ENCODE data around the gene FAM47E.
"Not testable (repeated sequence)": the region's sequence is repeated elsewhere in the genome, so short reads cannot be mapped to it uniquely, and the experiment has no call there.

Gene FAM47E

DNA sequence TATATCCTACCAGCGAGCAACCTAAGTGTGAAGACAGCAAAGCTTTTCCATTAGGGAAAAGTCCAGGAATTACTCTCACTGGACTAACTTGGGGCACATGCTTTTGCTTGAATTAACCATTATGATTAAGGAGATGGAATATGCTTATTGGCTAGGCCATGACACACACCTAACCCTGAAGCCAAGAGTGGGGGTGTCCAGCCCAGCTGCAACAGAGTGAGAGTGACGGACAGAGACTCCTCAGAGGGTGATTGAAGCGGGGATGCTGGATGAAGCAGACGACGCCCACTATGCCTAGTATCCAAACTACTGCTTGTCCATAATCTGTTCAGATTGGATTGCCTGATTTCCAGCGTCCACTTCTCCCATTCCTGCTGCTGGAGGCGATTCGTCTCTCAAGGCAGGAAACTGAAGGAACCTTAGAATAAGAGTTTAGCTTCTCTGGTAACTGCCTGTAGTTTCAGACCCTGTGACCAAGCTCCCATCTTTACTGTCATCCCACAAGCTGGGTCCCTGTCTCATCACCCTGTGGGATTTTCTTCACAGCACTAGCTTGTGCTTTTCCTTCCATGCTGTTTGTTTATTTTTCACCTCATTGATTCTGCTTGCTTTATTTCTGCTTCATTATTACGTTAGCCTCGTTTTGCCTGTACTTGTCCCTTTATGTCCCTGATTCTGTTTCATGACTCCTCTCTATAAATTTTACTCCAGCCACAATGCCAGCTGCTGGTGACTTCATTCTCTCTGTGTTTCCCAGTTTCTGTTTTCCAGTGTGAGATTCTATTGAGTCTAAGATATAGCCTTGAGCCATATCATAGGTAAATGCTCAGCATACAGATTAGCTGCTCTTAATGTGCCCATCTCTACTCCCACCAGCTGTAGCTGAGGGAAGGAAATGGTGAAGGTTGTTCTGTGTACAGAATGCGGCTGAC, 19.0 kb downstream of the FAM47E start:
- no peak for DNase-seq (ENCODE audit: low read depth)

DNA sequence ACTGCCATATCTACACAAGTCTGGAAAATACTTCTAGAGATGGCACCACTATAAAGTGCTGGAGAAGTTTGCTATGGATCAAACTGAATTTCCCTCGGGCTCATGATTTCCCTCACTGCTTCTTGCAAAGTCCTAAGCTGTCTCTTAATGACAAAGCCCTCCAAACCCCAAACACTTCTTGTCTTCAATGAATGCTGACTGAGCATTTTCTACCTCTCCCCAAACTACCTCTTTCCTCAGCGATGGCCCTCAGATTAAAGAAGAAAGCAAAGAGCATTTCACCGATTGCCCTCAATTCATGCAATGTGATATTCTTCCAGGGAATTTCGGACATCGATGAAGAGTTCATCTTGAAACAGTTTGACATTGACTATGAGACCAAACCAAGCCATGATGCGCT, 19.7 kb downstream of the FAM47E start:
- no peak for DNase-seq (ENCODE audit: low read depth)

GRCh38 chr4:76272073-76272472, 20.6 kb downstream of the FAM47E start:
- no peak for DNase-seq (ENCODE audit: low read depth)

DNA sequence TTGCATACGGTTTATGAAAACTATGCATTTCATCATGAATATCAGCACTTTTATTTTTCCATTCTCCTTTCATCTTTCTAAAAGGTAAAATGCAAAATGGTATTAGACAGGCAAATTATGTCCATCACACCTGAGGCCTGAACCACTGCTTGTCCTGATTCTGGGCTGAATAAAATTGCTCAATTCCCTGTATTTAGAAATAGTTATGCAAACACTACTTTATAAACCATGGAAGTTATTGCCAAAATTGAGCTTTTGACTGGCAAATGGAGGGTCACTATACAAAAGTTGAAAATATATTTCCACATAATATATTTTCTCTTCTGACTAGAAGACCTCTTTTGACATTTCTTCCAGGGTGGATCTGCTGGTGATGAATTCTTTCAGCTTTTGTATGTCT, 21.1 kb downstream of the FAM47E start:
- no peak for DNase-seq (ENCODE audit: low read depth)

GRCh38 chr4:76272999-76273398, 21.5 kb downstream of the FAM47E start:
- DNase-seq (ENCODE audit: low read depth): no peak

DNA sequence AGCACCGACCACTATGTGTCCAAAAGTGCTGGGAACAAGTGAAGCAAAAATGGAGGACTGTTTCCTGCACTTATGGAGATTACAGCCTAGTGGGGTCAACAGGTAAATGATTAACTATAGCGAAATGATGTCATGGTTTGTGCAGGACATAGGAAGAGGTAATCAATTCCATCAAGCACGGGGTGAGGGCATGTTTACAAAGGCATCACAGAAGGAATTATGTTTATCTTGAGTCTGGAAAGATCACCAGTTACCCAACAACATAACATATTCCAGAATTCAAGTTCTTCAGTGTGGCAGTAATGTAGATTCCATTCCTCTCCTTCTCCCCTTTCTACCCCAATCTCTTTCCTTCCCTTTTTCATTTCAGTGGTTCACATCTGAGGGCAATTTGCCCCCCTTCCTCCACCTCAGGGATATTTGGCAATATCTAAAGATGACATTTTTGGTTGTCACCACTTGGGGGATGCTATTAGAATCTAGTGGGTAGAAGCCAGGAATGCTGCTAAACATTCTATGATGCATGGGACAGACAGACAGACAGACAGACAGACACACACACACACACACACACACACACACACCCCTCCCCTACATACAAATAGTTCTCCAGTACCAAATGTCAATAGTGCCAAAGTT, 24.1 kb downstream of the FAM47E start:
- no peak for DNase-seq (ENCODE audit: low read depth)

DNA sequence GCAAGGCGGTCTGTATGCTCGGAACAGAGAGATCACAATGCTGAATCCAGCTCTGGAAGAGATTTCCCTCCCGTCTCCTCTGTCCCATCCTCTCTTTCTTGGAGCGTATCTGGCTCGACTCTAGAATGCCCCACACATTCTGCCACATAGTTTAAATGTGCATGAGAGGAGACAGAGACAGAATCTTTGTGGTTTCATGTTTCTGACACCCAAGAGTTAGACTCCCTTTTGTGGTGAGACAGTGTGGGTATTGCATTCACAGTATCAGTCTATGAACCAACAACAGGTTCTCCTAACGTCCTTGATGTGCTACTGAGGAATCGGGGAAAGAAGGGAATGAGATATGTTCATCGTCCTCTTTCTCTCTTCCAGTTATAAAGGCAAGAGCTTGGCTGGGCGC, 25.3 kb downstream of the FAM47E start:
- DNase-seq (ENCODE audit: low read depth): no peak

DNA sequence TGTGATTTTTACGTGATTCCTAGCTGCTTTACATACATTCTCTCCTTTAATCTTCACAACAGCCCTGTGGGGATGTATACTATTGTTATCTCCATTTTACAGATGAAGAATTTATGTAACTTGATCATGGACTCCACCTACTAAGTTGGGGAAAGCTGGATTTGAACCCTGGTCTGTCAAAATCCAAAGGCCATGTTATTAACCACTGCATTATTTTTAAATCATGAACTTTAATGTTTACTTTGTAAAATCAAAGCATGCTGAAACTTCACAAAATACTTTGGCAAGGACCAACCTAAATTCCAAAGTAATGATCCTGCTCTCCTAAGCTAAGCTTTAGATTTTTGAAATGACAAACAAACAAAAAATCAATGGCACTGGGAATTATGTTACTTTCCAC, 26.1 kb downstream of the FAM47E start:
- no peak for DNase-seq (ENCODE audit: low read depth)

DNA sequence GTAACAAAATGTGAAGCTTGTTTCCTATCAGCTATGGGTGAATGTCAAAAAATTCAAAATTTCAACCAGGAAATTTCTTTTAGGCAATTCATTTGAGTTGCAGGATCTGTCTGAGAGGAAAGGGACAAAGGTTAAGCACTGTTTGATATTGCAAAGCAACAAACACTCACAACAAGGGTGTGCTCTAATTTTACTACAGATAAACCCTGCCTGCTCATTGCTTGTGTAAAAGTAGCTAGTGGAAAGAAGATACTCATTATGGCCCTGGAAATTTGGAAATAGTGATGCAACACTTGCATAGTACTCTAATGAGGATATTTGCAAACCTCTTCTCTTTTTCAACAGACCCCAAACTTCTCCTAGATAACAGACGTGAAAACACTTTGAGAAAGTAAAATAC, 27.1 kb downstream of the FAM47E start:
- DNase-seq (ENCODE audit: low read depth): no peak

- DNase-seq (ENCODE audit: low read depth): no peak
Measured at GRCh38 chr4:76279462-76279861, 27.9 kb downstream of the FAM47E start.

DNA sequence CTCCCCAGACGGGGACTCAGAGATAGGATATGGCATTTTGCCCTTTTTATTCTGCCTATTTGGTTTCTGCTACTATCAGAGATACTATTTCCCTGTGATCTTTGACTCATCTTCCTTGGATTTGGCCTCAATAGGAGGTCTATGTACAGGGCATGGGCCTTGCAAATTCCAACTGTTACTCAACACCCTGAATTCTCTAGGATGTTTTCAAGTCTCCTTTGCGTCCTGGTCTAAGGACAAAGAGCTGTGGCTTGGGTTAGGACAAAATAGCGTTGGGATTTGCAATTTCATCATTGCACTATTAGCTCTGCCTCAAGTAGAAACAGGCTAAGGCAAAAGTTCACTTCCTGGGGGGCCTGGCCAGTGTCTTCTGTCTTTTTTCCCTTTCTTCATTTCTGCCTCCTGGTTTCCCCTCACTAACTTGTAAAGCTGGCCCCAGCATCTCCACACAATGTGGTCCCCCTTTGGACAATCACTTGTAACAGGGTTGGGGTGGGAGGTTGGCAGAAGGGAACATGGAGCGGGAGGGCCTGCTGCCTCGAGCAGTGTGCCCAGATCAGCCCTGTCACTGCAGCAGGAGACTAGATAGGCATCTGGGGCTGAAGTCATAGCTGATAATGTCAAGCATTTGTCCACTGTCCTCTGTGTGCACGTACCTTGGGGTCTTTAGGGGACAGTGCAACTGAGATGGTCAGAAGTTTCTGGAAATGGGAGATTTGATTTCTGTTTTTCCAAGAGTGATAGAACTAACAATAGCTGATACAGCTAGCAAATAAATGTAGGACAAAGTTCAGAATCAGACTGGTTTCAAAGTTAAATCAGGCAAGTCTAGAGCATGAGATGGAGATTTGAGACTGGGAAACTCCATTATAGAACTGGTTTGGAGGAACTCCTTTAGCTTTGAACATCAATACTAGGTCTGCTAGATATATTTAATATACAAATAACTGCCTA, 29.2 kb downstream of the FAM47E start:
- no peak for DNase-seq (ENCODE audit: low read depth)

GRCh38 chr4:76281594-76281993, 30.1 kb downstream of the FAM47E start:
- not testable (repeated sequence) for DNase-seq (ENCODE audit: low read depth)

DNA sequence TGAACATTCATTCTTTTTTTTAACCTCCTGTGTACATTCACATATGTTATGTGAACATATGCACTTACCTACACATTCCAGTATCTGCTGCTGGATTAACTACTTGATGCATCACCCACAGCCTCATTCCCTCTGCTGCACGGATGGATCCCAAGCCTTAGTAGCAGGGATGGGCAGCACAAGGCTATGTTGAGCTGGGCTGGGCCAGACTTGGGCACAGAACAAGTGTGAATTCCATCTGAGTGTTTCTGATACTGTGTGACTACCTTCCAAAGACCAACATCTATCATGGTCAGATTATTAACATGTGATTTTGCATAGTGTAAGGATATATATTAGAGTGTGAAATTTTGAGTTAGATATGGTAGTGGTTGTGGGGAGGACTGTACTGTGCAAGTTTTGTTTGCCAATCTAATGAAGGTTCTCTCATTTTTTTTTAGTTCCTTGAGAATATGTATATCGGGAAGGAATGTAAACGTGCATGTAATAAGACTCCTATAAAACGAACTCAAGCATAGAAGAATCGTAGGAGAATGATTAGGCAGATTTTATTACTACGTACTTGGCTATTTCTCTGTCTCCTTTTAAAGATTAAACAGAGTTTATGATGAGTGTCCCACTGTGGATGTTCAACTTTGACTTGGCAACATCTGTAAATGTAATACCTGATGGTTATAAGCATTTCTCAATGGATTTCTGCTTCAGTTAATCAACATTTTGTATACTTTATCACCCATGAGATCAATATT, 31.6 kb downstream of the FAM47E start:
- no peak for DNase-seq (ENCODE audit: low read depth)

- DNase-seq (ENCODE audit: low read depth): no peak
Measured at GRCh38 chr4:76283900-76284299, 32.4 kb downstream of the FAM47E start.

- DNase-seq (ENCODE audit: low read depth): not testable (repeated sequence)
Measured at GRCh38 chr4:76287811-76288210, 36.3 kb downstream of the FAM47E start.

- DNase-seq (ENCODE audit: low read depth): no peak
Measured at GRCh38 chr4:76292730-76293129, 41.2 kb downstream of the FAM47E start.

- peak; percentile 74 for DNase-seq (ENCODE audit: low read depth)
Measured at GRCh38 chr4:76293772-76294171, 42.3 kb downstream of the FAM47E start.

DNA sequence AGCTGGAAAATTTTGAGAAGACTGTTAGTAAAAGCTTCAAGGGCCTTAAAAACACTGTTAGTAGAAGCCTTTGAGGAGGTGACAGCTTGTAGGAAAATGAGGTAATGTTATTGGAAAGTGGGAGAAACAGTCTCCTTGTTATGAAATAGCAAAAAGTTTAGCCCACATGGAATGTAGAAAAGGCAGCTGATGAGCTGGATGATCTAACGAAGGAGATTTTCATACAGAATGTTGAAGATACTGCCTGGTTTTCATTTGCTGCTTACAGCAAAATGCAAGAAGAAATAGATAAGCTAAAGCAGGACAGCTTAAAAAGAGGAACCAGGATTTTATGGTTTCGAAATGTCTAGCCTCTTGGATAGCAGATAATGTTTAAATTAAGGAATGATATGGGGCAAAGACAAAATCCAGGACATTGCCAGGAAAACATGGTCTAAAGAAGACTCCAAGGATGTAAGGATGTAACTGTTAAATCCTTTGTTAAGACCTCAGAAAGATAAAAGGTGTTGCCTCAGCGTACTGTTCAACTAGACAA, 44.8 kb downstream of the FAM47E start:
- no peak for DNase-seq (ENCODE audit: low read depth)

DNA sequence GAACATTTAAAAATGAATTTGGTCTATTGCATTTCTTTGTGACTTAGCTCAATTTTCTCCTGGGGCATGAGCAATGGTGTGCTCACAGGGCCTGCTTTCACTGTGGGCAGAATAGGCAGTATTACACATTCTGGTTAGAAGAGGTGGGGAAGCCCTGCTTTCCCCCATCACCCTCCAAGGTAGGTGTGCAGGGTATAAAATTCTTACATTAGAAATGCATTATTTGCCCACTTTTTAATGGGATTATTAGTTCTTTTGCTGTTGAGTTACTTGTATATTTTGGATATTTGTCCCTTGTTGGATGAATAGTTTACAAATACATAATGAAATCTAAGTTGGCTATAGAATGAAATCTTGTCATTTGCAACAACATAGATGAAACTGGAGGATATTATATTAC, 46.7 kb downstream of the FAM47E start:
- no peak for DNase-seq (ENCODE audit: low read depth)

- no peak for DNase-seq (ENCODE audit: low read depth)
Measured at GRCh38 chr4:76300012-76300411, 48.5 kb downstream of the FAM47E start.

DNA sequence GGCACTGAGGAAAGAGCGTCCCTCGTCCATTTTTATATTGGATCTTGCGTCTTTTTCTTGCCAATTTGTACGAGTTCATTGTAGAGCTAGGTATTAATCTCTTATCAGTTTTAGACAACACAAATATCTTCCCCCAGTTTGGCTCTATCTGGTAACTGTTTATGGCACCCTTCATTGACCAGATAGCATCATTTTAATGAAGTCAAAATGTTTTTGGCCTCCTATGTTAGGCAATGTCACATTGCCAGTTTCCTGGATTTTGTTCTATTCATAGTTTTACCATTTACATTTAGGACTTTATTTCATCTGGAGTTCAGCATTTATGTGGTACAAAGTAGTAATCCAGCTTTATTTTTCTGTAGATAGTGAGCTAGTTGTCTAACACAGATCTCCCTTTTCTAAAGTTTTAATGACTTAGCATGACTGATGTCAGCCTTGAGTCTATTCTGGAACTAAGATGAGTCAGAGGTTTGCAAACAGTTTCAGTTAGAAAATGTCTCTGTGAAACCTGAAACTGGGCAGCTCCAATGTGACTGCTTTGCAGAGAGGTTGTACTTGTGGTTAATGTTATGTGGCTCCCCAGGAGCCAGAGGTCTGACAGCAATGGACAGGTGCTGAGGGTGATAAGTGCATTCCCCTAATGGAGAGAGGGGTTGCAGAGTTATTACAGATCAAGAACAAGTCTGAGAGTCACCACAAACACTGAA, 49.7 kb downstream of the FAM47E start:
- peak; percentile 76 for DNase-seq (ENCODE audit: low read depth)
